ENCODE measurements around the gene TMEM176B. TPM values are rescaled to one million over a fixed set of nuclear protein-coding genes. Genes with fewer than 3 reads are reported as not detected.
A peak's percentile ranks its signal among the peaks of the same experiment; 100 is the strongest.

TMEM176B gene
- total and polyA plus RNA-seq, 2 of the 13 experiments (the other 11 are each of a cell fraction or from before 2014, with no cell fraction given): not detected

- no peak for TF ChIP-seq SRF (IDR thresholded peaks at IDR 0.05; ENCODE audit: low read depth, low read length)
- TF ChIP-seq ZNF547 (CRISPR knock-in tag; IDR thresholded peaks at IDR 0.05): no peak
- no peak for TF ChIP-seq NRL (CRISPR knock-in tag; IDR thresholded peaks at IDR 0.05; ENCODE audit: borderline replicate concordance)
- TF ChIP-seq SMAD3 (CRISPR knock-in tag; IDR thresholded peaks at IDR 0.05): no peak
- TF ChIP-seq ZFP91 (CRISPR knock-in tag; IDR thresholded peaks at IDR 0.05; ENCODE audit: borderline replicate concordance): no peak
- no peak for TF ChIP-seq ZNF576 (CRISPR knock-in tag; IDR thresholded peaks at IDR 0.05)
- no peak for TF ChIP-seq CHD4 (IDR thresholded peaks at IDR 0.05; ENCODE audit: borderline replicate concordance, low read length)
These were observed 11.5 kb downstream of the TMEM176B start (continued) for GRCh38 chr7:150788474-150789269.

- Histone ChIP-seq H3K9me3 (ENCODE audit: low read length) (no peaks in the 10 kb centered on the region), H3K9ac (ENCODE audit: insufficient read depth, low read depth, low read length) (no peak overlapping the region), H2AFZ (ENCODE audit: low read length) (no peak overlapping the region), H3K4me1 (ENCODE audit: insufficient read depth, low read length) (peaks cover 18% of the 10 kb centered on the region), H3K4me2 (ENCODE audit: low read depth, low read length) (no peak overlapping the region), H3K27ac (ENCODE audit: extremely low read length, insufficient read depth, low read length) (no peak overlapping the region), H3K36me3 (replicated peaks in 1 of 2; ENCODE audit: control insufficient read depth in 1 of 2, insufficient read depth in 2 of 2, low read length in 2 of 2) (no peaks in the 10 kb centered on the region), H3K27me3 (ENCODE audit: control insufficient read depth in 1 of 2, insufficient read depth in 2 of 2, low read length in 2 of 2) (peaks cover 0 to 42% of the 10 kb centered on the region in 2 experiments; a peak in 3 of 5 replicates), H3K4me3 (replicated peaks in 1 of 3; ENCODE audit: insufficient read depth in 1 of 3, low read depth in 2 of 3, low read length in 3 of 3) (no peak overlapping the region), H3K79me2 (ENCODE audit: insufficient read depth, low read length) (no peaks in the 10 kb centered on the region), H4K20me1 (ENCODE audit: insufficient read depth, low read length) (no peaks in the 10 kb centered on the region)
- ATAC-seq (peak; percentile 55; the same call in 2 of the 3 replicates), DNase-seq (ENCODE audit: low spot score) (no peak), FAIRE-seq (no peak)
- in situ Hi-C loops (cut with HindIII; ENCODE audit: extremely low pct_ligation_motif_present, low pct_unique_long_range_greater_than_20kb) (no loop called here), intact Hi-C loops (cut with micrococcal nuclease; ENCODE audit: unreplicated experiment) (no loop called here)
- WGBS (ENCODE audit: low lambda C conversion rate): 27% methylated on average over 10 of the region's 10 CpGs
- CTCF ChIA-PET (ENCODE audit: low intra/inter-chr PET ratio, low total read pairs): no interaction called here
- no TSS peak for BruUV-seq (replicated peaks)
- TF ChIP-seq ZNF530 (CRISPR knock-in tag; IDR thresholded peaks at IDR 0.05; ENCODE audit: low read depth) (no peak), CTCF (CRISPR knock-in tag; IDR thresholded peaks at IDR 0.05) (peak; percentile 51), ZNF143 (CRISPR knock-in tag; IDR thresholded peaks at IDR 0.05) (no peak), STAG1 (CRISPR knock-in tag; IDR thresholded peaks at IDR 0.05) (peak; percentile 51)
- POLR2A ChIA-PET: no interaction called here
These were observed 12.6 kb downstream of the TMEM176B start for GRCh38 chr7:150787321-150788281.
